Thoracic aorta (tissue), 2 donors: ENCODE results near the gene PRKCD. TPM values are rescaled to one million over a fixed set of nuclear protein-coding genes. Genes with fewer than 3 reads are reported as not detected.
A peak's percentile ranks its signal among the peaks of the same experiment; 100 is the strongest.

Source experiments
- ATAC-seq: fragments of 150-250 bp; one replicate; pipeline ENCODE4 v1.8.0; 2017; ENCODE audit warnings: low read depth; ENCODE audit not compliant: insufficient number of reproducible peaks, low FRiP score
- DNase-seq: peaks from one replicate; pipeline ENCODE4 v3.0.0-alpha.2; 2020; ENCODE audit warnings: low spot score
- H3K27ac ChIP-seq, 2 donors: fragments of 200-600 bp; sonication (generic); 1 replicate in 1 of 2; 2 replicates in 1 of 2; pipeline ENCODE4 v1.5.1; 2016; ENCODE audit warnings: mild to moderate bottlenecking in 2 of 2, moderate library complexity in 2 of 2
- H3K27me3 ChIP-seq: fragments of 200-600 bp; sonication (generic); replicated peaks from 2 replicates; pipeline ENCODE4 v1.6.0; 2016; ENCODE audit warnings: mild to moderate bottlenecking; ENCODE audit not compliant: insufficient read depth
- H3K36me3 ChIP-seq: fragments of 200-600 bp; sonication (generic); one replicate; pipeline ENCODE4 v1.5.1; 2016
- H3K4me1 ChIP-seq, 2 donors: fragments of 200-600 bp; sonication (generic); 1 replicate in 1 of 2; 2 replicates in 1 of 2; pipeline versions ENCODE4 v1.5.1 to v1.6.0; 2016; ENCODE audit warnings: low read depth in 2 of 2, mild to moderate bottlenecking in 1 of 2; ENCODE audit not compliant: control insufficient read depth in 1 of 2
- H3K4me3 ChIP-seq: fragments of 200-600 bp; sonication (generic); 2 replicates; pipeline ENCODE4 v1.5.1; 2016; ENCODE audit warnings: mild to moderate bottlenecking
- H3K9me3 ChIP-seq: fragments of 200-600 bp; sonication (generic); 2 replicates; pipeline ENCODE4 v1.5.1; 2016
- CTCF ChIP-seq: fragments of 200-600 bp; sonication (generic); IDR thresholded peaks from one replicate; pipeline ENCODE4 v1.5.1; 2019; ENCODE audit warnings: antibody characterized with exemption
- total RNA-seq, 2 donors: library from RNA; depleted of rRNA; stranded (reverse); fragments of >200 nt; gene quantifications; one replicate each; pipeline versions ENCODE4 v1.1.0 to v1.2.3, GENCODE V29; 2016

The PRKCD gene
- total RNA-seq, 2 donors from 2014 or later = 17.5 to 20.2 TPM

- no peaks in the 10 kb centered on the region for H3K27me3 ChIP-seq
- ATAC-seq (no peak), DNase-seq (no peak)
- no peak overlapping the region for H3K4me3 ChIP-seq
- peak overlapping the region in 1 of 2 donors; percentile 54 for H3K27ac ChIP-seq
- H3K36me3 ChIP-seq = no peaks in the 10 kb centered on the region
- H3K9me3 ChIP-seq = no peaks in the 10 kb centered on the region
- H3K4me1 ChIP-seq = peaks cover 4 to 53% of the 10 kb centered on the region in 2 donors
- TF ChIP-seq CTCF = no peak
Observed at GRCh38 chr3:53166206-53166605, 5.2 kb downstream of the PRKCD start.

- Histone ChIP-seq H3K36me3 (no peaks in the 10 kb centered on the region), H3K4me1 (peaks cover 4 to 57% of the 10 kb centered on the region in 2 donors), H3K27ac (peak overlapping the region in 1 of 2 donors; percentile 54)
Observed at GRCh38 chr3:53166781-53167291, 5.8 kb downstream of the PRKCD start.

GRCh38 chr3:53167418-53168174 lies 6.6 kb downstream of the PRKCD start:
- no peak for DNase-seq
- H3K4me3 ChIP-seq = no peak overlapping the region
- no peaks in the 10 kb centered on the region for H3K36me3 ChIP-seq
- no peak overlapping the region for H3K27ac ChIP-seq
- H3K4me1 ChIP-seq = peaks cover 4 to 51% of the 10 kb centered on the region in 2 donors
- ATAC-seq = no peak
- TF ChIP-seq CTCF = no peak
- H3K9me3 ChIP-seq = no peaks in the 10 kb centered on the region
- H3K27me3 ChIP-seq = no peaks in the 10 kb centered on the region

More at GRCh38 chr3:53166781-53167291, 5.8 kb downstream of the PRKCD start:
- Histone ChIP-seq H3K27me3 (no peaks in the 10 kb centered on the region), H3K4me3 (peak overlapping the region; percentile 9), H3K9me3 (no peaks in the 10 kb centered on the region)
- DNase-seq = no peak
- ATAC-seq = no peak
- TF ChIP-seq CTCF = no peak

GRCh38 chr3:53168175-53168923 lies 7.3 kb downstream of the PRKCD start:
- ATAC-seq (no peak), DNase-seq (no peak)
- H3K4me1 ChIP-seq = peaks cover 4 to 47% of the 10 kb centered on the region in 2 donors
- no peak for TF ChIP-seq CTCF
- no peaks in the 10 kb centered on the region for H3K9me3 ChIP-seq
- no peaks in the 10 kb centered on the region for H3K27me3 ChIP-seq
- no peak overlapping the region for H3K27ac ChIP-seq
- peak overlapping the region; percentile 16 for H3K4me3 ChIP-seq
- no peaks in the 10 kb centered on the region for H3K36me3 ChIP-seq
